Kidney glomerular epithelial cell (primary cell): ENCODE results near the gene ACAD9.
"Not testable (repeated sequence)": the region's sequence is repeated elsewhere in the genome, so short reads cannot be mapped to it uniquely, and the experiment has no call there.

ENCODE experiments used
- DNase-seq: peaks from one replicate; lab custom pipeline; 2025; lab: John Stamatoyannopoulos, UW

The ACAD9 gene

DNA sequence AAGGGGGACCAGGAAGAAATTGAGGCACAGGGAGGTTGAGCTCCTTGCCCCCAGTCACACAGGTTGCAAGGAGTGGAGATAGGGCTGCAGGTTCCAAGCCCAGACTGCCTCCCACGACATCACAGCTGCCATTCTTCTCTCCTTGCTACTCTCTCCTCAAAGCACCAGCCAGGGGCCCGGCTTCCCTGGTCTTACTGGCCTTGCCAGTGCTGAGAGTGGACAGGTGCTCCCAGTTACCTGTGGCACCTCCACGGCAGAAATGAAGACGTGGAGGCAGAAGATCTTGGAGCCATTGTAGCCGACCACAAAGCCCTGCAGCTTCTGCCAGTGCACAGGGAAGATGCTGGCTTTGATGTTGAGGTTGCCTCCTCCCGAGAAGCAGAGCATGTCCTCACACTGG is 17.9 kb upstream of the ACAD9 start:
- no peak for DNase-seq

DNA sequence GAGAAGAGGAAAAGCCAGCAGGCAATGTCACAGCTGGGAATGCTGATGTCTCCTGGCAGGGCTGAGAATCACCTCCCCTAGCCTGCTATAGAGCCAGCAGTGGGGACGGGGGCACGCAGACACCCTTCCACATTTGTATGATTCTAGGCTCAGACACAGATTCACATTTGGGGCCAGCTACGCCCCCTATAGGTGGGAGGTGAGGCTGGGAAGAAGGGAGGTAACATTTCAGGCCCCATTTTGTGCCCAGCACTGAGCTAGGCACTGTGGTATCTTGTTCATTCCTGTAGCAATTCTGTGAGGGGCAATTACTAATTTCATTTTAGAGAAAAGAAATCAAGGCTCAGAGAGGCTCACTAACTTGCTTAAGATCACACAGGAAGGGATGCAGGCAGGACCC is 15.9 kb upstream of the ACAD9 start:
- no peak for DNase-seq

DNA sequence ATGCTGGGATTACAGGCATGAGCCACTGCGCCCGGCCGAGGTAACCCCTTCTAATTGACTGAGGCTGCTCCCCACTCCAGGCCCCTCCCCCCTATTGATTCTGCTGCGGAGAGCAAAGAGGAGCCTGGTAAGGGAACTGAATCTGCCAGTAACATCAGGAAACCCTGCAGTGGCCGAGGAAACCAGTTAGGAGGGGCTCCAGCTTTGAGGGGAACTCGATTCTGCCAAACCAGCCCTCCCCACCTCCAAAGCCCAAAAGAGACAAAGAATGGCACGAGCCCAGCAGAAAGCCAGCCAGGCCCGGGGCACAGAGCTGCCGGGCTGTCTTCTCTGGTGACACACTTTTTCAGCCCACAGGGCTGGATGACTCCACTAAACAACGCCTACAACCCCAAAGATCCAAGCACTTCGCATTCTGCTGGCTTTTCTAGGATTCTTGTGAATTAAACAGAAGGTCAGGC is 15.0 kb upstream of the ACAD9 start:
- no peak for DNase-seq

DNA sequence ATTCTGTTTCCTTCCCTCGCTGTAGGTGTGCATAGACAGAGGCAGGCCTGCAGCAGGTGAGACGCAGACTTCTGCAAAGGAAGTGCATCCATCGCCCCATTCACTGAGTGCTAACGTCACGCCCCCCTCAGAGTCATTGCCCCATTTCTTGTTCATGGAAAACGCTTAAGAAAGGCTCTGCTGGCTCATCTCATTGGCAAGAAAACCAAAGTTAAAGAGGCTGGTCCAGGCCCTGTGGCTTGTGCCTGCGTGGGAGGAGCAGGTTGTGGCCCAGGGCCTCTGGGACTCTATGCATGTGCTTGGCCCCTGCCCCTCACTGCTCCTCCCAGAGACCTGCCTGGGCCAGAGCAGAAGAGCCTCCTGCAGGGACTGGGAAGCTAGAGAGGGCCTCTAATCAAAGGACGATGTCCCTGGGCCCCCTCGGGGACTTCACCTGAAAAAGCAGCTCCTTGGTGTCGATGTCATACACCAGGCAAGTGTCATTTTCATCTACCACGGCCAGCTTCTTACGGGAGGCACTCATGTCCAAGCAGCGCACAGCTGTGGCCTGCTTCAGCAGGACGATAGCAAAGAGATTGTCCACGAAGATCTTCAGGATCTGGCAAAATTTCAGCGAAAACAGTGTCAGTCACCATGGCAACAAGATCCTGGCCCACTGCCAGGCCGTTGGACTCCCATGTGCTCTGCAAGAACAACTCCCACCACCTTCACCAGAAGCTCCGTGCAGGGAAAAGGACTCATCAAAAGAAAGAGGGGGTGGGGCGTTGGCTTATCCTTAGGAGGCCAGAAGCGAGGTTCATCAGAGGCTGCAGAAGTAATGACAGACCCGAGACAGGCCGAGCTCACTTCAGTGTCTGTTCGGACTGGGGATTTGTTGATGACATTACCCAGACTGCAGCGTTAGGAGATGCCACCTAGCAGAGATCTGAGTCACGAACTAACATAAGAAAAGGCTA is 14.3 kb upstream of the ACAD9 start:
- DNase-seq: not testable (repeated sequence)

DNA sequence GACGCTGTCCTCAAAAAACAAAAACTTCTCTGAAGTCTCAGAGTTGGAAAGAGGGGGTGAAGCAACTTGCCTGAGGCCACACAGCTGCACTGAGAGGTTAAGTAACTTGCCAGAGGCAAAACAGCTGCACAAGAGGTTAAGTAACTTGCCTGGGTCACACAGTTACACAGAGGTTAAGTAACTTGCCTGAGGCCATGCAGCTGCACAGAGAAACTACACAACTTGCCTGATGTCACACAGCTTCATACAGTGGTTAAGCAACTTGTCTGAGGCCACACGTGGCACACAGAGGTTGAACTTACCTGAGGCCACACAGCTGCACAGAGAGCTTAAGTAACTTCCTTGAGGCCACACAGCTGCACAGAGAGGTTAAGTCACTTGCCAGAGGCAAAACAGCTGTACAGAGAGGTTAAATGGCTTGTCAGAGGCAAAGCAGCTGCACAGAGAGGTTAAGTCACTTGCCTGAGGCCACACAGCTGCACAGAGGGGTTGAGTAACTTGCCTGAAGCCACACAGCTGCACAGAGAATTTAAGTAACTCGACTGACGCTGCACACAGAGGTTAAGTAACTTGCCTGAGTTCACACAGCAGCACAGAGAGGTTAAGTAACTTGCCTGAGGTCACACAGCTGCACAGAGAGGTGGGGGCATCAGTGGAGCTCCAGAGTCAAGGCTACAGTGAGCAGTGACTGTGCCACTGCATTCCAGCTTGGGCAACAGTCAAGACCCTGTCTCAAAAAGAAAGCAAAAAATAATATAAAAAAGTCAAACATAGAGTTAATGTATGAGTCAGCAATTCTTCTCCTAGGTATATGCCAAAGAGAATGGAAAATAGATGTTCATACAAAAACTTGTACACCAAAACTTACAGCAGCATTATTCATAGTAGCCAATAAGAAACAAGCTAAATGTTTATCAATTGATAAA is 12.0 kb upstream of the ACAD9 start:
- no peak for DNase-seq

DNA sequence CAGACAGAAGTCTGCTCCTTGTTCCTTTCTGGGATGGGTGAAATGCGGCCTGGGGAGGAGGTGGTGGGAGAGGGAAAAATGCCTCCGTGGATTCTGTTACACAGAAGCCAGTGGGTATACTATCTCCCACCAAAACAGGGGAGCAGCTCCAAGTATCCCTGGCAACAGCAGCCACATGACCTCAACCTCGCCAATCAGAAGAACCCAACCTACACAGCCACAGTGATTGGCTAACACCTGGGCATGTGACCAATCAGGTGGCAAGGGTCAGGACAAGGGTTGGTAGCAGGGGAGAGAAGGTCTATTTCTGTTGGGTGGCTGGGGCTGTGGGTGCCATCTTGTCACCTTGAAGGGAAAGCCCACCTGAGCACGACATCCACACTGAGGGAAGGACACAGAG is 9.1 kb upstream of the ACAD9 start:
- no peak for DNase-seq

DNA sequence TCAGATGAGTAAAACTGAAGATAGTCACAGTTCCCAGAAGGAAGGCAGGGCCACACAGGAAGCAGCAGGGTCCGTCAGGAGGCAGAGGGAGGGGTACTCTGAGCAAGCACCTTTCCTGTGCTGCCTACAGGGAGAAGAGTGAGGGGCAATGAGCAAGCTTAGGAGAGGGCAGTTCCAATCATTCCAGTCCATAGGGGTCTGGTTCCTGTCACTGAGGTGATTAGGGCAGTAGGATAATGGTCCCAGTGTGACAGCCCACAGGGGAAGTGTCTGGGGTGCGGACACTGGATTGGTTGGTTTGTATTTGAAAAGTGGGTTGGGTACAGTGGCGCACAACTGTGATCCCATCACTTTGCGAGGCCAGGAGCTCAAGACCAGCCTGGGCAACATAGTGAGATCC is 7.1 kb upstream of the ACAD9 start:
- DNase-seq: no peak

DNA sequence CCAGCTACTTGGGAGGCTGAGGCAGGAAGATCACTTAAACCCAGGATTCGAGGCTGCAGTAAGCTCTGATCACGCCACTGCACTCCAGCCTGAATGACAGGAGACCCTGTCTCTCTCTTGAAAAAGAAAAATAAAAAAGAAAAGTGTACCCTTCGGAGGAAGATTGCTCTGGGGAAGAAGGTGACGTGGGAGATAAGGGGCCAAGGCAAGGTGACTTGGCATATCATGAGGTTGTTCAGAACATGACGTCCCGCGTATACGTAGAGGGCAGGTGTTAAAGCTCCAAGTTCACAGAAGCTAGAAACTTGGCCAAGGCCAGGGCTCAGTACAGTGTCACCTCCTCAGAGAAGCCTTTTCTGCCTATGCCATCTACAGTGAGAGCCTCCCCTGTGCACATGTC is 6.7 kb upstream of the ACAD9 start:
- DNase-seq: no peak

DNA sequence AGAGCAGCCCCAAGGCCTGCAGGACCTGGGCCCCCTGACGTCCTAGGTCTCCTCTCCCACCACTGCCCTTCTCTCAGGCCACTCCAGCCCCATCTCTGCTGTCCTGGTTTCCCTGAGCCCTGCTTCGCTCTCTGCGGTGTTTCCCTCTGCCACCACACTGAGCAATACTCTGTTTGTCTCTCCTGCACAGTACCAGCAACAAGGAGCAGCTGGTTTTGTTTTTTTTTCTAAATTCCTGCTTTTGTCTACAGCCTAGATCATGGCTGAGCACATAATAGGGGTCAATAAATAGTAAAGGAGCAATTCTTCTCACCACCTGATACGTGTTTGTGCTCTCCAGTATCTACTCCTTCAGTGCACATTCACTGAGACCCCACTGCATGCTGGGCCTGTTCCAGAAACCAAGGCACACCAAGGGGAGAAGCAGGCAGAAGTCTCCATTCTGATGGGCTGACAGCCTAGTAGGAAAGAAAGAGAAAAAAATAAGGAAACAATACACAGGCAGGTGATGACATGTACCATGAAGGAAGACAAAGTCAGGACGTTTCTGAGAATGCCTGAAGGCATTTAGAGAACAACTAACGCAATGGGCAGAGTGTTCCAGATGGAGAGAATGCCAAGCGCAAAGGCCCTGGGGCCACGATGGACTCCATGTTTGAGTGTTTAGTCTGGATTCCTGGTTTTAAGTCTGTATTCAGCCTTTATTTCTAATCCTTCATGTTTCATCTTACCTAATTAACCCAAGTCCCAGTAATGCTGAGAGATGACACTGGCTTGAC is 6.0 kb upstream of the ACAD9 start:
- DNase-seq: no peak

DNA sequence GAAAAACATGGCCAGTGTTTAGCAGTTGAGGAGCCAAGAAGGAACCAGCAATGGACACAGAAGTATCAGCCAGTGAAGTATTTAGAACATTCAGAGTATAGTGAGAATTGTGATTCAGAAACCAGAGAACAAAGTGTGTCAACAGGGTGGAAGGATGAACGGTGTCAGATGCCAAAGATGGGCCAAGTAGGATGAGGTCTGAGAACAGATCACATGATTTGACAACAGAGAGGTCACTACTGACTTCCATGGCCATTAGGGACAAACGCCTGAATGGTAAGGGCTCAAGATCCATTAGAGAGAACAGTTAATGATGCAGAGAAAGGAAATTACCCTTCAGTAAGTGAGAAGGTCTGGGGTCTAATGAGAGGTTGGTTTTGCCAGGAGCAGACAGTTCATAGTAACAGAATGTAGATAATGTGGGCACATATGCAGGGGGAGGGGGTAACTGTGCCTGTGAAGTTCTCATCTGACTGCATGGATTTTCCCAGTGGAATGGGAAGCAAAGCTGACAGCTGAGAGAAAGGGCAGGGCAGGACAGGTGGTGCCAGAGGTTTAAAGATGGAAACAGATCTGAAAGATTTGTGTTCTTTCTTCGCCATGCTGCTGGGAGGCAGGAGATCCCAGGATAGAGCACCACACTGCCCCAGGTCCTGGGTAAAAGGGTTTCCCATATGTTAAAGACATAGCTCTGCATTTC is 4.8 kb upstream of the ACAD9 start:
- DNase-seq: no peak

DNA sequence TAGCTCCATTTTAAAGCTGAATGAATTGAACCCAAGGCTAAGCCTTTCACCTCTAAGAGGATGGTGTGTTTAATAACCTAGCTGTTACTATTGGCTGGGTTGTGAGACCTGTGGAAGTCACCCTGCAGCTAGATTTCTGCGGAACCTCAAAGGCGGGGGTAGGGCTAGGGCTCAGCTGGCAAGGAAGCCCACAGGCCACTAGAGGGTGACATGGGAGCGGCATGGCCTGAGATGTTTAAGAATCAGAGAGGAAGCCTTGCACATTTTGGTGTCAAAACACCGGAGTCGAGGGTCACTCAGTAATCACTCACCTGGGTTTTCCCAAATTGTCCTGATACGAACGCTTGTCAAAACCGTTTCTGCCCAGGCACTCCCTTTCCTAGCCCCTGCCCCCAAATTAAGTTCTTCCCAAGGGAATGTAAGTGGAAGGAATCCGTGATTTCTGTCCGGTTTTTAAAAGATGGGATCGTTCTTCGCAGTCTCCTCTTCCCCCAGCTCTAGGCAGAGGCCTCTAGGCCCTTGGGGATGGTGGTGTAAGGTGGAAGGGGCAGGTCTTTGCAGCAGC is 3.8 kb upstream of the ACAD9 start:
- no peak for DNase-seq

DNA sequence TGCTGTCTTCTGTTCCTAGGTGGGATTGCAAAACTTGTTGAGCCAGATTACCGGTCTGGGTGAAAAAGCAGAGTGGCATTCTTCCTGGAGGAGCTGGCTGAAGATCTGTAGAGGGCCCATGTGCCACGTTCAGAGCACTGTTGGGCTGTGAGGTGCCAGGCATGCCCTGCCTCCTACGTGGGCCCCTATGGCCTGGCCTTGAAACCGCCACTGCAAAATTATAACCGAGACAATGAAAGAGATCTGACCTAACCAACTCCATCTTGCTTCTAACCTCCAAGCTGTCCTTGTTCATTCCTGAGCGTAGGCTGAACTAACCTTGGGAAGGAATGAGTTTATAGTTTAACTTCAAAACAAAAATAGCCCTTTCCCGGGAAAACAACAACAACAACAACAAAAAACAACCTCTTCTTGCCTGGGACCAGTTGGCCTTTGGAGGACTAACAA is 1.4 kb upstream of the ACAD9 start:
- DNase-seq: no peak

DNA sequence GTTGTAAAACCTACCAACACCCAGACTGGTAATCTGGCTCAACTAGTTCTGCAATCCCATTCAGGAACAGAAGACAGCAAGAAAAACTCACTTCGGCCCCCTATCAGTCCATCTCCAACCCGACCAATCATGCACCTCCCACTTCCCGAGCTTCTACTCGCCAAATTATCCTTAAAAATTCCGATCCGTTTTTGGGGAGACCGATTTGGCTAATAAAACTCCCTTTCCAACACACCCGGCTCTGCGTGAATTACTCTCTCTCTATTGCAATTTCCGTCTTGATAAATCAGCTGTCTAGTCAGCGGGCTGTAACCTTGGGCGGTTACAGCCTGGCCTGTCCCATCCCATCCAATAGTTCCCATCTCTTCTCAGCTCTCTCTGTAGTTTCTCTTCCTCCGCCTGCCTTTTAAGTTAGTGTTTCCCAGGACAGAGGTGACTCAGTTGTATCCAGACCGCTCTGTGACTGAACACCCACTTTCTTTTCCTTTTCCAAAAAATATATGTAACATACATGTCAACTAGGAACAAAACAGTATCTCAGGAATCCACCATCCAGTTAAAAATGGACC is 780 bp upstream of the ACAD9 start:
- peak; percentile 39 for DNase-seq

DNA sequence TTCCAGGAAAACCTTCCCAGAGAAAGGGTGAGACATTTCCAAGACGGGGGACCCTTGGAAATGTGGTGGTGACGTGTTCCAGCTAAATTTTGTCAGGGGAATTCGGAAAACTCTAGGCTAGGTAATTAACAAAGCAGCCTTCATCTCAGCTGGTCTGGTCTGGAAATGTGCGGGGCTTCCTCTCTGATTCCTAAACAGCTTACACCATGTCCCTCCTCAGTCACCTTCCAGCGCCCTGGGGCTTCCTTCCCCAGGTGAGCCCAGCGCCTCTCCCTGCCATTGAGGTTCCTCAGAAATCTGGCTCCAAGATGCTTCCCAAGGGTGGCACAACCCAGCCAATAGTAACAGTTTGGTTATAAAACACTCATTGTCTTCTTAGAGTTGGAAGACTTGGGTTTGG is 571 bp downstream of the ACAD9 start:
- DNase-seq: no peak

DNA sequence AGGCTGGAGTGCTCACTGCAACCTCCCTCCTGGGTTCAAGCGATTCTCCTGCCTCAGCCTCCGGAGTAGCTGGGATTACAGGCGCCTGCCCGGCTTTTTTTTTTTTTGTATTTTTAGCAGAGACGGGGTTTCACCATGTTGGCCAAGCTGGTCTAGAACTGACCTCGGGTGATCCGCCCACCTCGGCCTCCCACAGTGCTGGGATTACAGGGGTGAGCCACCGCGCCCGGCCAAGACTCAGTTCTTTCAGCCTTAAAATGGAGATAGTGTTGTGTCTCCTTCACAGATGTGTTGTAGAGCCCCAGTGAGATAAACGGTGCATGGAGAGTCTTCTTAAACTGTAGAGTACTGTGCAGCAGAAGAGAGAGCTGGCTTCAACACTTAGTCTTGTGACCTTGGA is 1.0 kb downstream of the ACAD9 start:
- not testable (repeated sequence) for DNase-seq

DNA sequence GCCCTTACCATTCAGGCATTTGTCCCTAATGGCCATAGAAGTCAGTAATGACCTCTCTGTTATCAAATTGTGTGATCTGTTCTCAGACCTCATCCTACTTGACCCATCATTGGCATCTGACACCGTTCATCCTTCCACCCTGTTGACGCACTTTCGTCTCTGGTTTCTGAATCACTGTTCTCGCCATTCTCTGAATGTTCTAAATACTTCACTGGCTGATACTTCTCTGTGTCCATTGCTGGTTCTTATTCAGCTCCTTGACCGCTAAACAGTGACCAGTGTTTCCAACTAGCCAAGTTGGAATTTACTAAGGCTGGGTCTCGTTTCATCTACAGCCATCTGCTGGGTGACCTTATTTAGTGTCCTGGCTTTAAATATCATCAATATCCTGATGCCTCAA is 2.2 kb downstream of the ACAD9 start:
- DNase-seq: no peak

DNA sequence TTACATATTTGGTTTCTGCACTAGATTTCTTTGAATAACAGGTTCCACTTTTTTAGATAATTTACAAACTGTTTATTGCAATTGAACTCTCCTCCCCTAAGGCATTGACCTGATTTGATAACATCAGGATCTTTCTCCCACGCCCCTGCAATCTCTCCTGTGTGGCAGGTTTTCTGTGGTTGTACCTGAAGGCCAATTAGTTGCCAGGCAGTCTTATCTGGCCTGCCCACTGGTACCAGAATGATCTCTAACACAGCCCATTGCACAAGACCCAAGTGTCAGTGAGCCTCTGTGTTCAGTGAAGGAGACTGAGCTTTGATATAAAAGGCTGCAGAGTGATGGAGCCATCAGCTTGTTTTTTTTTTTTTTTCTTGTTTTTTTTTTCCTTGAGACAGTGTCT is 3.3 kb downstream of the ACAD9 start:
- DNase-seq: no peak

DNA sequence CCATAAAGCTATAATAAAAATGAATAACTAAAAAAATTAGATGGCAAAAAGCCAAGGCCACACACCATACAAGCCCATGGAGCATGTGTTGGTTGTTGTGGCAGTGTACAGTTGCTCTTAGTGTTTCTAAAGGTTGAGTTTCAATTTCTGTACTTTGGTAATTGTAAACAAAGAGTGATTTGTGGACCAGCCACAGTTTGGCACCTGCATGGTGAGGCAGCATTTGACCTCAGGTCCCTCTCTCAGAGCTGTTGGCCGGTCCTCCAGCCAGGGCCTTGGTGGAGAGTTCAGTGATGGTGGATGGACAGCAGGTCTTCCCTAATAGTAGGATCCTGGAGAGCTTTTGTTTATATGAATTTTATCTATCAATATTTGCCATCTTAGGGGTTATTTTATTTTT is 5.6 kb downstream of the ACAD9 start:
- no peak for DNase-seq

DNA sequence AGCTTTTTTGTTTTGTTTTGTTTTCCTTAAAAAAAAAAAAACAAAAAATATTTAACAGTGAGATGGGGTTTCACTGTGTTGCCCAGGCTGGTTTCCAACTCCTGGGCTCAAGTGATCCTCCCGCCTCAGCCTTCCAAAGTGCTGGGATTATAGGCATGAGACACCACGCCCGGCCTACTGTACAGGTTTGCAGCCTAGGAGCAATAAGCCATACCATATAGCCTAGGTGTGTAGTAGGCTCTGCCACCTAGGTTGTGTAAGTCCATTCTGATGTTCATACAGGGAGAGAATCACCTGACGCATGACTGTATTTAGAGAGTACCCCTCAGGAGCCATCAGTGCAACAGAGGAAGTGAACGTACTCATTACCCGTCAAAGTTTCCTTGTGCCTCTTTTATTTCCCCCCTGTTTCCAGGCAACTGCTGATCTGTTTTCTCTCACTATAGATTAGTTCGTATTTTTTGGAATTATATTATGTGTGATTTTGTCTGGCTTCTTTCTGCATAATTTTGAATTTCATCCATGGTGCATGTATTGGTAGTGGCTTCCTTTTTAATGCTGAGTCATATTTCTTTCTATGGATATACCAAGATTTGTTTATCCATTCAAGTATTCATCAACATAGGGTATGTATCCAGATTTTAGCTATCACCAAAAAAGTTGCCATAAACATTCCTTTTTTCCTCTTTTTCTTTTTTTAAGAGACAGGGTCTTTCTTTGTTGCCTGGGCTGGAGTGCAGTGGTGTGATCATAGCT is 9.9 kb downstream of the ACAD9 start:
- DNase-seq: no peak
